K562 treated with DMSO at 1 percent for 4 hours (cell line): ENCODE measurements around the gene CNN3. TPM values are rescaled to one million over a fixed set of nuclear protein-coding genes. Genes with fewer than 3 reads are reported as not detected.

Experiments used
- total RNA-seq: library from RNA; unstranded; fragments of 300-600 nt; gene quantifications from 2 replicates; pipeline ENCODE4 v1.2.3, GENCODE V29; 2022; ENCODE audit not compliant: insufficient read depth

Gene CNN3
- total RNA-seq = not detected in 2 replicates

DNA sequence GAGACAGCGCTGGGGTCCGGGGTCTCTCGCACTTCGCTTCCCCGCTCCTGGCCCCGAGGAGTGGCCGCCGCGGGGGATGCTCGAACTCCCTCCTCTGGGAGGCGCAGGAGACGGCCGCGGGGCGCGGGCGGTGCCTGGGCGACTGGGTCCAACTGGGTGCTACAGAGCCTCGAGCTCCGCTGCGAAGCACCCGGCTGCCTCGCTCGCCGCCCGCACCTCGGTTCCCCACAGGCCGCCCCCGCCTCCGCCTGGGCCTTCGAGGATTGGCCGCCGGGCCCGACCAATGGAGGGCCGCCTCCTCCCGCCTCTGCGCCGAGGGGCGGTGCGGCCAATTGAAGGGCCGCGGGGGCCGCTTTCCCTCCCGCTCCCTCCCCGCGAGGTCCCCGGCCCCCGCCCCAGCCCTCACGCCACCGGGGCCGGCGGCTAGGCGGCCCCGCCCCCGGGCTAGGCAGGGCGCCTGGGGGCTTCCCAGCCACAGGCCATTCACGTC is at the start of gene CNN3:
Gene CNN3 (minus strand): TSS at position 196 of the 490 bp plus-strand sequence. CDS start 216 bp downstream, outside the sequence.

Other genes with a start within 250 kb of the CNN3 start
- gene SLC44A3, start 106.8 kb downstream of the CNN3 start, total RNA-seq = not detected in 2 replicates
- gene ALG14, start 145.8 kb upstream of the CNN3 start, total RNA-seq = 0.21 TPM in 1 of 2 replicates, not detected in the other
- gene TLCD4, start 190.2 kb upstream of the CNN3 start, total RNA-seq = 6.7 and 6.9 TPM in 2 replicates